Endothelial cell of umbilical vein (primary cell): ENCODE measurements around the gene MFN2. TPM values are rescaled to one million over a fixed set of nuclear protein-coding genes. Genes with fewer than 3 reads are reported as not detected.

Source experiments
- BruUV-seq: library from RNA; stranded (reverse); fragments of 400-500 nt; replicated peaks from 2 replicates; lab custom pipeline; 2021; lab: Mats Ljungman, UMichigan
- CTCF ChIA-PET: fragments of 300-600, 350-600 bp; sonication (Branson Sonifier 250); formaldehyde crosslinking; loops from one replicate; lab custom pipeline; 2021; ENCODE audit warnings: antibody characterized with exemption, inconsistent platforms; lab: Charles Lee
- POLR2A ChIA-PET: fragments of 300-600, 350-600 bp; sonication (Branson Sonifier 250); formaldehyde crosslinking; loops from one replicate; lab custom pipeline; 2021; ENCODE audit warnings: antibody characterized with exemption, inconsistent platforms; lab: Charles Lee
- DNase-seq: peaks from one replicate; pipeline ENCODE4 v3.0.0-alpha.2; 2011; ENCODE audit warnings: low read depth, low spot score
- FAIRE-seq: peaks from 2 replicates; lab custom pipeline; 2011; peaks lifted over from hg19 to GRCh38; lab: Jason Lieb, UNC
- H2AFZ ChIP-seq: 2 replicates; pipeline ENCODE4 v1.6.0; 2012; ENCODE audit warnings: low read depth, low read length, control low read depth, inconsistent platforms
- H3K27ac ChIP-seq: 2 replicates; pipeline ENCODE4 v1.5.1; 2011; ENCODE audit warnings: low read depth, mild to moderate bottlenecking, control low read depth, low read length, moderate library complexity; ENCODE audit not compliant: insufficient read depth
- H3K27me3 ChIP-seq, 2 experiments: 2 replicates each; pipeline versions ENCODE4 v1.6.0 to v1.6.1; 2011; ENCODE audit warnings: low read length in 2 of 2, mixed read lengths in 1 of 2; ENCODE audit not compliant: control insufficient read depth in 2 of 2, insufficient read depth in 2 of 2
- H3K36me3 ChIP-seq, 2 experiments: 2 replicates in 1 of 2; 3 replicates in 1 of 2; pipeline ENCODE4 v1.5.1; 2011; ENCODE audit warnings: low read length in 2 of 2, mild to moderate bottlenecking in 1 of 2, moderate library complexity in 1 of 2; ENCODE audit not compliant: control insufficient read depth in 2 of 2, insufficient read depth in 2 of 2; ENCODE audit errors: extremely low read depth in 1 of 2
- H3K4me1 ChIP-seq: 3 replicates; pipeline ENCODE4 v1.5.1; 2011; ENCODE audit warnings: mild to moderate bottlenecking, low read length; ENCODE audit not compliant: control insufficient read depth, insufficient read depth; ENCODE audit errors: extremely low read depth
- H3K4me2 ChIP-seq: 2 replicates; pipeline ENCODE4 v1.6.1; 2011; ENCODE audit warnings: low read length, control low read depth, mixed read lengths; ENCODE audit not compliant: insufficient read depth
- H3K4me3 ChIP-seq, 3 experiments: fragments of 200-600 bp in 1 of 3; sonication (generic), shearing (Covaris generic) in 1 of 3; replicated peaks in 1 of 3; 2 replicates each; pipeline ENCODE4 v1.5.1; 2011 to 2016; ENCODE audit warnings: control low read depth in 3 of 3, low read length in 3 of 3, mild to moderate bottlenecking in 2 of 3, inconsistent platforms in 1 of 3, low read depth in 1 of 3, moderate library complexity in 1 of 3; ENCODE audit not compliant: insufficient read depth in 1 of 3
- H3K79me2 ChIP-seq: 2 replicates; pipeline ENCODE4 v1.6.0; 2012; ENCODE audit warnings: low read length, inconsistent platforms; ENCODE audit not compliant: control insufficient read depth, insufficient read depth
- H3K9ac ChIP-seq: replicated peaks from 2 replicates; pipeline ENCODE3; 2011; ENCODE audit warnings: low read length, control low read depth; ENCODE audit not compliant: insufficient read depth; ENCODE audit errors: extremely low read depth
- H3K9me1 ChIP-seq: replicated peaks from 3 replicates; pipeline ENCODE4 v1.6.0; 2011; ENCODE audit warnings: mild to moderate bottlenecking, low read length; ENCODE audit not compliant: control insufficient read depth, insufficient read depth; ENCODE audit errors: extremely low read depth
- H3K9me3 ChIP-seq: replicated peaks from 2 replicates; pipeline ENCODE4 v1.5.1; 2012; ENCODE audit warnings: low read length, inconsistent platforms; ENCODE audit not compliant: control insufficient read depth, insufficient read depth
- H4K20me1 ChIP-seq: replicated peaks from 2 replicates; pipeline ENCODE3; 2011; ENCODE audit warnings: mild to moderate bottlenecking, low read length; ENCODE audit not compliant: control insufficient read depth, insufficient read depth; ENCODE audit errors: extremely low read depth
- EZH2 ChIP-seq: IDR thresholded peaks from 2 replicates; pipeline ENCODE4 v1.6.1; 2012; ENCODE audit warnings: borderline replicate concordance, low read depth, mild to moderate bottlenecking, moderate library complexity, low read length, inconsistent platforms; ENCODE audit not compliant: severe bottlenecking
- FOS ChIP-seq: IDR thresholded peaks from 2 replicates; pipeline ENCODE4 v1.6.1; 2011; ENCODE audit warnings: mild to moderate bottlenecking, low read length, moderate library complexity, borderline replicate concordance; ENCODE audit not compliant: insufficient read depth
- GATA2 ChIP-seq: IDR thresholded peaks from 2 replicates; pipeline ENCODE4 v1.7.0; 2011; ENCODE audit warnings: low read depth, mild to moderate bottlenecking, moderate library complexity, mixed read lengths, low read length; ENCODE audit not compliant: insufficient read length, insufficient read depth
- JUN ChIP-seq: IDR thresholded peaks from 2 replicates; pipeline ENCODE4 v1.6.1; 2011; ENCODE audit warnings: borderline replicate concordance, low read depth; ENCODE audit not compliant: insufficient read length, insufficient read depth
- MYC ChIP-seq: IDR thresholded peaks from one replicate; pipeline ENCODE4 v1.6.1; 2011; ENCODE audit warnings: mild to moderate bottlenecking, low read depth, low read length
- POLR2A ChIP-seq: IDR thresholded peaks from 2 replicates; pipeline ENCODE4 v1.6.1; 2012; ENCODE audit warnings: low read depth, mild to moderate bottlenecking, control low read depth, low read length
- POLR2AphosphoS5 ChIP-seq: IDR thresholded peaks from 2 replicates; pipeline ENCODE4 v1.6.1; 2012; ENCODE audit warnings: low read depth, mild to moderate bottlenecking, control low read depth, low read length, moderate library complexity; ENCODE audit not compliant: insufficient read depth
- dilution Hi-C: fragments of 300-500 bp; cut with MboI; formaldehyde crosslinking; loops from one replicate; pipeline ENCODE4 v1.15.0; 2019; ENCODE audit warnings: low sequenced_read_pairs; ENCODE audit not compliant: extremely low pct_ligation_motif_present
- intact Hi-C: fragments of 100-400 bp; cut with micrococcal nuclease; formaldehyde crosslinking; loops from one replicate; pipeline ENCODE4 v1.10.0; 2022
- polyA plus RNA-seq, 4 experiments: library from polyadenylated mRNA; depleted of rRNA in 3 of 4; stranded (reverse) in 3 of 4; unstranded in 1 of 4; fragments of >200 nt; gene quantifications; 2 replicates each; pipeline versions ENCODE4 v1.2.1 to v1.2.3, GENCODE V29; 2011 to 2012; ENCODE audit warnings: missing spikeins in 1 of 4
- total RNA-seq: library from RNA; stranded (reverse); gene quantifications from 2 replicates; pipeline ENCODE4 v1.2.3, GENCODE V29; 2021
- TF ChIP-seq, protein P1 (sequence below): IDR thresholded peaks from 2 replicates; pipeline ENCODE4 v1.6.1; 2011; ENCODE audit not compliant: insufficient read depth, insufficient read length
- TF ChIP-seq, protein P2 (sequence below), 2 donors: IDR thresholded peaks; 1 replicate in 1 of 2; 2 replicates in 1 of 2; pipeline ENCODE4 v1.5.1; 2011; ENCODE audit warnings: low read length in 2 of 2, mild to moderate bottlenecking in 2 of 2, moderate library complexity in 2 of 2, control low read depth in 1 of 2, inconsistent platforms in 1 of 2, low read depth in 1 of 2; ENCODE audit not compliant: insufficient read depth in 1 of 2; ENCODE audit errors: extremely low read depth in 1 of 2

Gene MFN2
- total and polyA plus RNA-seq, 2 donors (not counting 3 experiments of a cell fraction or from before 2014, with no cell fraction given) = 51.4 to 82.4 TPM

DNA sequence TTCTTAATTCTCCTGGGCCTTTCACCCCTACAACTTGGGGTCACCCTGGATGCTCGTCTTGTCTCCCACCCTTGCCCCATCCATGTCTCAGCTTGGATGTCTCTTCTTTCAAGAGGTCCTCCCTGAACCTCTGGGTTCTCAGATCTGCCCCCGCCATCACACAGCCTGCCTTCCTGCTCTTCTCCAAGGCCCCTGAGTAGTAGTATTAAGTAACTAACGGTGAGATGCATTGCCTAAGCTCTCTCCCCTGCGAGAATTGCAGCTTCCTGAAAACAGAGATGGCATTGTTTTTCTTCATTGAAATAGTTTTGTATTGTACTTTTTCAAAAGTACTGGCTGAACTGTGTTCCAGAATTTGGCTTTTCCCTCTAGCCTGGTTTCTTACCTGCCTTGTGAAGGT lies 55.1 kb downstream of the MFN2 start:
- no peaks in the 10 kb centered on the region for H3K9me1 ChIP-seq
- H3K4me1 ChIP-seq = no peaks in the 10 kb centered on the region
- no TSS peak for BruUV-seq
- H3K27me3 ChIP-seq = no peaks in the 10 kb centered on the region
- no peaks in the 10 kb centered on the region for H3K79me2 ChIP-seq
- H3K9me3 ChIP-seq = no peaks in the 10 kb centered on the region
- no peak overlapping the region for H2AFZ ChIP-seq
- H3K9ac ChIP-seq = no peak overlapping the region
- H3K27ac ChIP-seq = no peak overlapping the region
- POLR2A ChIA-PET = interaction anchor here (0.7 kb wide), 1 partner anchor 16 kb away, joined by 3 read pairs; the partner anchor contains the start of gene MIIP
- no peak for DNase-seq
- no peak overlapping the region for H3K4me2 ChIP-seq
- FAIRE-seq = no peak
- no peaks in the 10 kb centered on the region for H4K20me1 ChIP-seq
- no peak overlapping the region for H3K4me3 ChIP-seq
- CTCF ChIA-PET = interaction anchor here (0.7 kb wide), 1 partner anchor 235 kb away, joined by 3 read pairs; no protein-coding TSS in a partner anchor
- H3K36me3 ChIP-seq = peaks cover 0 to 10% of the 10 kb centered on the region in 2 experiments
- intact Hi-C loops = no loop called here
- dilution Hi-C loops = no loop called here
- no peak for TF ChIP-seq EZH2
- TF ChIP-seq, protein P1, sequence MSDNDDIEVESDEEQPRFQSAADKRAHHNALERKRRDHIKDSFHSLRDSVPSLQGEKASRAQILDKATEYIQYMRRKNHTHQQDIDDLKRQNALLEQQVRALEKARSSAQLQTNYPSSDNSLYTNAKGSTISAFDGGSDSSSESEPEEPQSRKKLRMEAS = no peak
- no peak for TF ChIP-seq MYC
- TF ChIP-seq, protein P2, sequence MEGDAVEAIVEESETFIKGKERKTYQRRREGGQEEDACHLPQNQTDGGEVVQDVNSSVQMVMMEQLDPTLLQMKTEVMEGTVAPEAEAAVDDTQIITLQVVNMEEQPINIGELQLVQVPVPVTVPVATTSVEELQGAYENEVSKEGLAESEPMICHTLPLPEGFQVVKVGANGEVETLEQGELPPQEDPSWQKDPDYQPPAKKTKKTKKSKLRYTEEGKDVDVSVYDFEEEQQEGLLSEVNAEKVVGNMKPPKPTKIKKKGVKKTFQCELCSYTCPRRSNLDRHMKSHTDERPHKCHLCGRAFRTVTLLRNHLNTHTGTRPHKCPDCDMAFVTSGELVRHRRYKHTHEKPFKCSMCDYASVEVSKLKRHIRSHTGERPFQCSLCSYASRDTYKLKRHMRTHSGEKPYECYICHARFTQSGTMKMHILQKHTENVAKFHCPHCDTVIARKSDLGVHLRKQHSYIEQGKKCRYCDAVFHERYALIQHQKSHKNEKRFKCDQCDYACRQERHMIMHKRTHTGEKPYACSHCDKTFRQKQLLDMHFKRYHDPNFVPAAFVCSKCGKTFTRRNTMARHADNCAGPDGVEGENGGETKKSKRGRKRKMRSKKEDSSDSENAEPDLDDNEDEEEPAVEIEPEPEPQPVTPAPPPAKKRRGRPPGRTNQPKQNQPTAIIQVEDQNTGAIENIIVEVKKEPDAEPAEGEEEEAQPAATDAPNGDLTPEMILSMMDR (IDR thresholded peaks at IDR 0.05; ENCODE audit: extremely low read depth in 1 of 2, insufficient read depth in 1 of 2, low read depth in 1 of 2, low read length in 2 of 2) = no peak
- TF ChIP-seq POLR2A = no peak
- TF ChIP-seq JUN = no peak
- no peak for TF ChIP-seq POLR2AphosphoS5
- no peak for TF ChIP-seq FOS
- no peak for TF ChIP-seq GATA2
